ENCODE data around the gene CEP85L.
A peak's percentile ranks its signal among the peaks of the same experiment; 100 is the strongest.
"Not testable (repeated sequence)": the region's sequence is repeated elsewhere in the genome, so short reads cannot be mapped to it uniquely, and the experiment has no call there.

CEP85L gene

DNA sequence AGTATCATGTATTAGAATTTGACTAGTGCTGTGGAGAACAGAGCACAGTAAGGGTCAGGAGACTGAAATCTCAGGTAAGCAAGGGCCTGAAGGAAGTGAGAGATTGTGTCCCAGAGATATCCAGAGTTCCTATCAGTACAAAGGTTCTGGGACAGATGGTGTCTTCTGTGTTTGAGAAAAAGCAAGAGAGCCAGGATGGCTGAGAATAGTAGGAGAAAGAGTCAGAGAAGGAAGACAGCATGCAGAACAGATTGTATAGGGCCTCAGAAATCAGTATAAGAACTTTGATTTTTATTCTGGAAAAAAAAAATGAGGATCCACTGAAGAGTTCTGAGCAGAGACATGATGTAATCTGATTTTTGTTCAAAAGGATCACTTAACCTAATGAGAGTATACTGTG, 178.1 kb downstream of the CEP85L start:
- H3K27me3 Mint-ChIP-seq: no peaks in the 10 kb centered on the region
- no peak overlapping the region for H3K27ac Mint-ChIP-seq (ENCODE audit: low read depth)
- no peaks in the 10 kb centered on the region for H3K4me1 Mint-ChIP-seq
- DNase-seq (ENCODE audit: low spot score in 2 of 2): no peak
- no peak for ATAC-seq (replicated peaks; ENCODE audit: extremely low read depth, poor library complexity, severe bottlenecking)
- H3K36me3 Mint-ChIP-seq (ENCODE audit: insufficient read depth): peaks cover 20% of the 10 kb centered on the region
- no peaks in the 10 kb centered on the region for H3K9me3 Mint-ChIP-seq
- no peak overlapping the region for H3K4me3 Mint-ChIP-seq

DNA sequence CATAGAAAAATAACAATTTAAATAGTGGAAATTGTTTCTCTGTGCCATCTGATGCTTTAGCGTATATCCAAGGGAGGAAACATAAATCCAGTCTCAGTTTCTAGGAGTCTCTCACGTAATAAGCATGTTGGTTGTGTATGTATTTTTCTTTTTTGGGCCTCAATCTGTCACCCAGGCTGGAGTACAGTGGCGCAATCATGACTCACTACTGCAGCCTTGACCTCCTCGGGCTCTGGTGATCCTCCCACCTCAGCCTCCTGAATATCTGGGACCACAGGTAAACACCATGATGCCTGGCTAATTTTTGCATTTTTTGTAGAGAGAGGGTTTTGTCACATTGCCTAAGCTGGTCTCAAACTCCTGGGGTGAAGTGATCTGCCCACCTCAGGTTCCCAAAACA, 181.9 kb downstream of the CEP85L start:
- no peak for DNase-seq (ENCODE audit: low spot score in 2 of 2)
- no peaks in the 10 kb centered on the region for H3K4me1 Mint-ChIP-seq

DNA sequence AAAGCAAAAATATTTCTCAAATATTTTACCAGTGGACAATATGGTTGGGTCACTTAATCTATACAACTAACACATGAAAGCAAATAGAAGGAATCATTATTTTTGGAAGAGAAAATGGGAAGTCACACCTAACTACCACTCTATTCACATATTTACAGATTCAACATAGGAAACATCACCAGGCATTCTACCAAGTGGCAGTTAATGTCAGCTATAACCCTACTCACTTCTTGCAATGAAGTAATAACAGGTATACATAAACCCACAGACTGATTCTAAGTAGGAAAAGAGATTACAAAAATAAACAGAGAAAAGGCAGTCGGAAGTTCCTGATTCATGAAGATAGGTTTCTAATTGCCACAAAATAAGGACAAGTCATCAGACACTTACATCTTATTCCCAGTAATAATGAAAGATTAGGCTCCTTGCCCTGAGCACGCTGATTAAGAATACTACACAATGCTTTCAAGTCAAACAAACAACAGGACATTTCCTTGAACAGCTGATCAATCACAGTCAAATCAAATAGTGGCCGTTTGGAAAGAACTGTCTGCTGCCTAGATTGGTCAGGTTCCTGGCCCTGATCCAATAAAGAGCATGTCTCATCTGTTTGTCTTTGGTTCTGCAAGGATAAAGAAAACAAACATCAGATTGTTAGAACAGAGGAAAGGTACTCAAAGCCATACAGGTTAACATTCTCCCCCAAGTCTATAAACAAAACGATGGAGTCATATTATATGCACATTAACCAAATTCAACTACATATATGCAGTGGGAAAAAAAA, 182.5 kb downstream of the CEP85L start:
- no peak overlapping the region for H3K27ac Mint-ChIP-seq (ENCODE audit: low read depth)
- peaks cover 33% of the 10 kb centered on the region for H3K36me3 Mint-ChIP-seq (ENCODE audit: insufficient read depth)
- H3K27me3 Mint-ChIP-seq: no peaks in the 10 kb centered on the region
- no peaks in the 10 kb centered on the region for H3K9me3 Mint-ChIP-seq
- no peak overlapping the region for H3K4me3 Mint-ChIP-seq
- DNase-seq (ENCODE audit: low spot score in 2 of 2): no peak
- ATAC-seq (replicated peaks; ENCODE audit: extremely low read depth, poor library complexity, severe bottlenecking): no peak
- H3K4me1 Mint-ChIP-seq: no peaks in the 10 kb centered on the region

More for the DNA sequence above, 181.9 kb downstream of the CEP85L start:
- Mint-ChIP-seq H3K27ac (ENCODE audit: low read depth) (no peak overlapping the region), H3K9me3 (no peaks in the 10 kb centered on the region), H3K36me3 (ENCODE audit: insufficient read depth) (peaks cover 33% of the 10 kb centered on the region), H3K27me3 (no peaks in the 10 kb centered on the region), H3K4me3 (no peak overlapping the region)
- ATAC-seq (replicated peaks; ENCODE audit: extremely low read depth, poor library complexity, severe bottlenecking): no peak

DNA sequence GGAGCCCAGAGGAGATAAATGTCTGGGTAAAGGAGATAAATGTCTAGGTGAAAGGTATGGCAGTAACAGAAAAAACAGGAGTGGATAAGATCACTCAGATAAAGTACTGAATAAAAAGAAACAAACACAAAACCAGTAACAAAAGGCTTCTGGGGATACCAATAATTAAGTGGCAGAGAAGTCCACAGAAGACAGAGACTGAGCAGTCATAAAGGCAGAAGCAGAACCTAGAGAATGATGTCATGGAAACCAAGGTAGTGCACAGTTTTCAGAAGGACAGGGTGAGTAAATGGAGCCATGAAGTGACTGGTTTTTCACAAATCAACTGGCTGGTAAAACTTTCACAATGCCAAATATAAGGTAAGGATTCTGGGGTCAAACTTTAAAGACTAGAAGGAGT, 184.2 kb downstream of the CEP85L start:
- H3K36me3 Mint-ChIP-seq (ENCODE audit: insufficient read depth): peaks cover 35% of the 10 kb centered on the region
- no peak overlapping the region for H3K27ac Mint-ChIP-seq (ENCODE audit: low read depth)
- ATAC-seq (replicated peaks; ENCODE audit: extremely low read depth, poor library complexity, severe bottlenecking) (no peak), DNase-seq (ENCODE audit: low spot score in 2 of 2) (no peak)
- no peaks in the 10 kb centered on the region for H3K27me3 Mint-ChIP-seq
- no peaks in the 10 kb centered on the region for H3K9me3 Mint-ChIP-seq
- H3K4me3 Mint-ChIP-seq: no peak overlapping the region
- no peaks in the 10 kb centered on the region for H3K4me1 Mint-ChIP-seq

DNA sequence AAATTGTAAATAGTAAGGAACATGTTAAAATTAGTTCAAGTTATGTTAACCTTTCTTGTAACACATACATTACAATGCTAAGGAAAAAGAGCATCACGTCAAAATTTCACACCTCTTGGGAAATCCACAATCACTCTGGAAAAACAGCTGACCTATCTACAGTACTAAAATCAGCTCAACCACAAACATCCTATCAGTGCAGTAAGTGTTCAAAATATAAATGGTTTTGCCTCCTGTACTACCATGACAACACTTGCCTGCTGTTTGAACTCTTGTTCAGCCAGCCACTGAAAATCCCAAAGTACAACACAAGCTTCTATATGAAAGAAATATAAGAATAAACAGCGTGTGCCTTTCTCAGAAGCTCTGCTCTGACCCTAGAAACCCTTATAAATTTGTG, 186.8 kb downstream of the CEP85L start:
- ATAC-seq (replicated peaks; ENCODE audit: extremely low read depth, poor library complexity, severe bottlenecking): no peak
- H3K4me1 Mint-ChIP-seq: no peaks in the 10 kb centered on the region
- no peaks in the 10 kb centered on the region for H3K9me3 Mint-ChIP-seq
- H3K27ac Mint-ChIP-seq (ENCODE audit: low read depth): no peak overlapping the region
- no peak for DNase-seq (ENCODE audit: low spot score in 2 of 2)
- no peak overlapping the region for H3K4me3 Mint-ChIP-seq
- peaks cover 28% of the 10 kb centered on the region for H3K36me3 Mint-ChIP-seq (ENCODE audit: insufficient read depth)
- H3K27me3 Mint-ChIP-seq: no peaks in the 10 kb centered on the region

DNA sequence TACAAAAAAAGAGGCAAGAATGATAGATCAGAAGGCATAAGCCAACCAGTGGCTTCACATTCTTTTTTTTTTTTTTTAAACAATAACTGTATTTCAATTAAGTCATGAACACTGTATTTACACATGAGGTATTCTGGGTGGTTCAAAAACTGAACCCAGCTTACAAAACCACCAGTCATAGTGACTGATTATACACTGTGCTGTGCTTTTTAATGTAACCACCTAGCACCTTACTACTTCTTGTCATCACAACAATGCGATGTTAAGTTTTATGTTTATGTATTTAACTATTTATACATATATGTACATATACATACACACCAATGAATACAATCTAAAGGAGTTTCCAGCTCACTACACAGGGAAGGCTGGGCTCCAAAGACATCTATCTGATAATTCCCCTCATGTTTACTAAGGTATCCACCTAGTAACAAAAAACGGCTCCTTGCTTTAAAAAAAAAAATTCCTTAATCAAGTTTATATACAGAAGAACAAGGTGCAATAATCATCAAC, 190.4 kb downstream of the CEP85L start:
- peaks cover 11% of the 10 kb centered on the region for H3K36me3 Mint-ChIP-seq (ENCODE audit: insufficient read depth)
- DNase-seq (ENCODE audit: low spot score in 2 of 2) (no peak), ATAC-seq (replicated peaks; ENCODE audit: extremely low read depth, poor library complexity, severe bottlenecking) (no peak)
- no peak overlapping the region for H3K4me3 Mint-ChIP-seq
- no peaks in the 10 kb centered on the region for H3K9me3 Mint-ChIP-seq
- H3K4me1 Mint-ChIP-seq: no peaks in the 10 kb centered on the region
- H3K27me3 Mint-ChIP-seq: no peaks in the 10 kb centered on the region
- H3K27ac Mint-ChIP-seq (ENCODE audit: low read depth): no peak overlapping the region

DNA sequence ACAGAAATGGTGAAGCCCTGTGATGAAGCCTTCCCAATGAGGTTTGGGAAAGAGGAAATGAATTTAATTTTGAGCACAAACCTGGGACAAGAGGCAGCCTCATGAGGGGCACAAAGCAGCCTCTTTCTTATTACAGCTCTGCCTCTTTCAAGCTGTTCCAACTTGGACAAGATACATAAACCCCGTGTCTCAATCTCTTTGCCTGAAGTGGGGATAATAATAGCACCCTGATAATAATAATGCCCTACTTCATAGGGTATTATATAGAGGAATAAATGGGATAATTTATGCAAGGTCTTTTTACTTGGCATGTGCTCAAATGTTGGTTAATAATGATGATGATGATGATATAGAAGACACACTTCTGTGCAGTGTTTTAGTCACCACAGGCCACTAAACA, 194.4 kb downstream of the CEP85L start:
- peaks cover 22% of the 10 kb centered on the region for H3K9me3 Mint-ChIP-seq
- DNase-seq (ENCODE audit: low spot score in 2 of 2) (no peak), ATAC-seq (replicated peaks; ENCODE audit: extremely low read depth, poor library complexity, severe bottlenecking) (no peak)
- no peak overlapping the region for H3K4me3 Mint-ChIP-seq
- H3K27me3 Mint-ChIP-seq: no peaks in the 10 kb centered on the region
- peaks cover 4% of the 10 kb centered on the region for H3K36me3 Mint-ChIP-seq (ENCODE audit: insufficient read depth)
- no peaks in the 10 kb centered on the region for H3K4me1 Mint-ChIP-seq
- H3K27ac Mint-ChIP-seq (ENCODE audit: low read depth): no peak overlapping the region

DNA sequence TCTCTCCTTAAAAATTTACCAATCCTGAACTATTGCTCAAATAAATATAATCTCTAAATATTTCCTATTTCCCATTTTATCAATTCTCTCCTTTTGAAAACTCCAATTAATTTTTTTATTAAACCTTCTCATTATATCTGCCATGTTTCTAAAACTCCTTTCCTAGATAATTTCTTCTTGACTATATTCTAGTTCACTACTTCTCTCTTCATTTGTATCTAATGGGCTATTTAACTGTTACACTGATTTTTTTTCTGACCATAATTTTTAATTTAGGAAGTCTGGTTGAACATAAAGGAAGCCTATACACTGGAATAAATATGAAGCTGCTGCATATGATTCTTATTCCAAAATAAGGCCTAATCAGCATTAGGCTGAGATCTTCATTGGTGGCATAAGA, 199.6 kb downstream of the CEP85L start:
- DNase-seq (ENCODE audit: low spot score in 2 of 2) (no peak), ATAC-seq (replicated peaks; ENCODE audit: extremely low read depth, poor library complexity, severe bottlenecking) (no peak)
- Mint-ChIP-seq H3K36me3 (ENCODE audit: insufficient read depth) (peaks cover 6% of the 10 kb centered on the region), H3K27me3 (no peaks in the 10 kb centered on the region), H3K4me1 (no peaks in the 10 kb centered on the region), H3K4me3 (no peak overlapping the region), H3K9me3 (peaks cover 36% of the 10 kb centered on the region), H3K27ac (ENCODE audit: low read depth) (peak overlapping the region; percentile 50)

DNA sequence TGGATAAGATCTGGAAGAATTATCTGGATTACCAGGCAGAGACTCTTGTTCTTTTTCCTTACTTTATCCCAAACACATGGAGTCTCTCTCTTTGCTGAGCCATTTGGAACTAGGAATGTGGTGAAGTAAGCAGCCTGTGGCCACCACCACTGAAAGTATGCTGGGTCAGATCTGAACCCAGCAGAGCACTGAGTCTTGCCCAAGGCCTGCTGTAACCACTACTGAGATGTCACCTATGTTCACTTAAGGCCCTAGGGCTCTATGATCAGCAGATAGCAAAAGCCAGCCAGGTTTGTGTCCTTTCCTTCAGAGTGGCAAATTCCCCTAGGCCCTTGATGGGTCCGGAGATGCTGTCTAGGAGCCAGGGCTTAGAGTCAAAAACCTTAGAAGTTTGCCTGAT, 206.6 kb downstream of the CEP85L start:
- Mint-ChIP-seq H3K27ac (ENCODE audit: low read depth) (no peak overlapping the region), H3K9me3 (peaks cover 29% of the 10 kb centered on the region), H3K4me1 (no peaks in the 10 kb centered on the region), H3K27me3 (no peaks in the 10 kb centered on the region), H3K4me3 (no peak overlapping the region), H3K36me3 (ENCODE audit: insufficient read depth) (peaks cover 5% of the 10 kb centered on the region)
- ATAC-seq (replicated peaks; ENCODE audit: extremely low read depth, poor library complexity, severe bottlenecking) (no peak), DNase-seq (ENCODE audit: low spot score in 2 of 2) (no peak)

DNA sequence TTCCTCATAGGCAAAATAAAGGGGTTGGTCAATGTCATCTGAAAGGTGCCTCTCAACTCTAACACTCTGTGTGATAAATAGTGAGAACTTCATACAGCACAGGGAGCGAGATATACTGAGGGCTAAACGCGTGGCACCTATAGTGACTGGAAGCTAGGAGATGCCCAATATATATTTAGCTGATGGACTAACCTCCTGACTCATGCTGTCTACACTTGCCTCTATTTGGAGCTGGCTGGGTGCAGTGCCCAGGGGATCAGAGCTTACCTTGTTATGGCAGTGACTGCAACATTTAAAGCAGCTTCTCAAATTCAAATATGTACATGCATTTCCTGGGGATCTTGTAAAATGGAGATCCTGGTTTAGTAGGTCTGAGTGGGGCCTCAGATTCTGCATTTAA, 214.9 kb downstream of the CEP85L start:
- peaks cover 6% of the 10 kb centered on the region for H3K36me3 Mint-ChIP-seq (ENCODE audit: insufficient read depth)
- H3K4me1 Mint-ChIP-seq: no peaks in the 10 kb centered on the region
- ATAC-seq (replicated peaks; ENCODE audit: extremely low read depth, poor library complexity, severe bottlenecking) (no peak), DNase-seq (ENCODE audit: low spot score in 2 of 2) (no peak)
- H3K27ac Mint-ChIP-seq (ENCODE audit: low read depth): no peak overlapping the region
- no peaks in the 10 kb centered on the region for H3K27me3 Mint-ChIP-seq
- H3K4me3 Mint-ChIP-seq: no peak overlapping the region
- peaks cover 14% of the 10 kb centered on the region for H3K9me3 Mint-ChIP-seq

DNA sequence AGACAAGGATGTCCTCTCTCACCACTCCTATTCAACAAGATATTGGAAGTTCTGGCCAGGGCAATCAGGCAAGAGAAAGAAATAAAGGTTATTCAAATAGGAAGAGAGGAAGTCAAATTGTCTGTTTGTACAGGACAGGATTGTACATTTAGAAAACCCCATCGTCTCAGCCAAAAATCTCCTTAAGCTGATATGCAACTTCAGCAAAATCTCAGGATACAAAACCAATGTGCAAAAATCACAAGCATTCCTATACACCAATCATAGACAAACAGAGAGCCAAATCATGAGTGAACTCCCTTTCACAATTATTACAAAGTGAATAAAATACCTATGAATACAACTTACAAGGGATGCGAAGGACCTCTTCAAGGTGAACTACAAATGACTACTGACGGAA, 217.2 kb downstream of the CEP85L start:
- not testable (repeated sequence) for H3K9me3 Mint-ChIP-seq; H3K4me1 Mint-ChIP-seq; H3K27me3 Mint-ChIP-seq; H3K4me3 Mint-ChIP-seq; ATAC-seq (replicated peaks; ENCODE audit: extremely low read depth, poor library complexity, severe bottlenecking); DNase-seq (ENCODE audit: low spot score in 2 of 2); H3K27ac Mint-ChIP-seq (ENCODE audit: low read depth); H3K36me3 Mint-ChIP-seq (ENCODE audit: insufficient read depth)

DNA sequence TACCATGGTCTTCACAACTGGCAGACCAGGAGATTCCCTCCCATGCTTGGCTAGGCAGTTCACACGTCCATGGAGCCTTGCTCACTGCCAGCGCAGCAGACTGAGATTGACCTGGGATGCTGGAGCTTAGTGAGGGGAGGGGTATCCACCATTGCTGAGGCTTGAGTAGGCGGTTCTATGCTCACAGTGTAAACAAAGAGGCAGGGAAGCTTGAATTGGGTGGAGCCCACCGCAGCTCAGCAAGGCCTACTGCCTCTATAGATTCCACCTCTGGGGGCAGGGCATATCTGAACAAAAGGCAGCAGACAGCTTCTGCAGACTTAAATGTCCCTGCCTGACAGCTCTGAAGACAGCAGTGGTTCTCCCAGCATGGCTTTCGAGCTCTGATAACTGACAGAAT, 230.1 kb downstream of the CEP85L start:
- not testable (repeated sequence) for H3K27me3 Mint-ChIP-seq; H3K4me1 Mint-ChIP-seq; DNase-seq (ENCODE audit: low spot score in 2 of 2); H3K36me3 Mint-ChIP-seq (ENCODE audit: insufficient read depth); H3K27ac Mint-ChIP-seq (ENCODE audit: low read depth); ATAC-seq (replicated peaks; ENCODE audit: extremely low read depth, poor library complexity, severe bottlenecking); H3K4me3 Mint-ChIP-seq
- H3K9me3 Mint-ChIP-seq: peaks cover 13% of the 10 kb centered on the region
